ENCODE measurements around the gene NHLRC3.

NHLRC3 gene

GRCh38 chr13:39013462-39013861 is 24.8 kb upstream of the NHLRC3 start:
- no peak overlapping the region for H3K4me3 ChIP-seq (replicated peaks in 1 of 2; ENCODE audit: low read depth in 2 of 2, low read length in 2 of 2)
- TF ChIP-seq, protein P1, sequence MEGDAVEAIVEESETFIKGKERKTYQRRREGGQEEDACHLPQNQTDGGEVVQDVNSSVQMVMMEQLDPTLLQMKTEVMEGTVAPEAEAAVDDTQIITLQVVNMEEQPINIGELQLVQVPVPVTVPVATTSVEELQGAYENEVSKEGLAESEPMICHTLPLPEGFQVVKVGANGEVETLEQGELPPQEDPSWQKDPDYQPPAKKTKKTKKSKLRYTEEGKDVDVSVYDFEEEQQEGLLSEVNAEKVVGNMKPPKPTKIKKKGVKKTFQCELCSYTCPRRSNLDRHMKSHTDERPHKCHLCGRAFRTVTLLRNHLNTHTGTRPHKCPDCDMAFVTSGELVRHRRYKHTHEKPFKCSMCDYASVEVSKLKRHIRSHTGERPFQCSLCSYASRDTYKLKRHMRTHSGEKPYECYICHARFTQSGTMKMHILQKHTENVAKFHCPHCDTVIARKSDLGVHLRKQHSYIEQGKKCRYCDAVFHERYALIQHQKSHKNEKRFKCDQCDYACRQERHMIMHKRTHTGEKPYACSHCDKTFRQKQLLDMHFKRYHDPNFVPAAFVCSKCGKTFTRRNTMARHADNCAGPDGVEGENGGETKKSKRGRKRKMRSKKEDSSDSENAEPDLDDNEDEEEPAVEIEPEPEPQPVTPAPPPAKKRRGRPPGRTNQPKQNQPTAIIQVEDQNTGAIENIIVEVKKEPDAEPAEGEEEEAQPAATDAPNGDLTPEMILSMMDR (IDR thresholded peaks at IDR 0.05; ENCODE audit: low read depth, low read length), result no peak

GRCh38 chr13:39016087-39016486 is 22.2 kb upstream of the NHLRC3 start:
- TF ChIP-seq, protein P1 (IDR thresholded peaks at IDR 0.05; ENCODE audit: low read depth, low read length), result no peak
- H3K4me3 ChIP-seq (replicated peaks in 1 of 2; ENCODE audit: low read depth in 2 of 2, low read length in 2 of 2), result no peak overlapping the region
- DNase-seq (ENCODE audit: low read depth in 2 of 2), result no peak

More at GRCh38 chr13:39013462-39013861, 24.8 kb upstream of the NHLRC3 start:
- DNase-seq (ENCODE audit: low read depth in 2 of 2), result no peak

DNA sequence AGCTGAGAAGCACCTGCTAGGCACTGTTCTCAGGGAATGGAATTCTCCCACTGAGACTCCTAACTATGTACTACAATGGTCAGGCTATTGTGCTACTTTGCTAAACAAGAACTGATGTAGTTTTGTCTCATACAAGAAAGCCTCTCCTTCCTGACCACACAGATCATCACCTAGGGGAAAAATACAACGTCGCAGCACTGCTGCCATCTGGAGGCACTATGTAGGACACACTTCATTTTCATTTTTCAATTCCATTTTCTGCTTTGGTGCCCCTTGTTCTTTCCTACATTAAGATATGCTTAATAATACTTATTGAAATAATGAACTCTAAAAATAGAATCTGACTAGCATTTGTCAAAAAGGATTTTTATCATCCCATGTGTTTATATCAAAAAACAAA is 21.5 kb upstream of the NHLRC3 start:
- no peak overlapping the region for H3K4me3 ChIP-seq (replicated peaks in 1 of 2; ENCODE audit: low read depth in 2 of 2, low read length in 2 of 2)
- TF ChIP-seq, protein P1 (IDR thresholded peaks at IDR 0.05; ENCODE audit: low read depth, low read length), result peak; percentile 46
- peak; percentile 41 to 45 for DNase-seq (ENCODE audit: low read depth in 2 of 2)

DNA sequence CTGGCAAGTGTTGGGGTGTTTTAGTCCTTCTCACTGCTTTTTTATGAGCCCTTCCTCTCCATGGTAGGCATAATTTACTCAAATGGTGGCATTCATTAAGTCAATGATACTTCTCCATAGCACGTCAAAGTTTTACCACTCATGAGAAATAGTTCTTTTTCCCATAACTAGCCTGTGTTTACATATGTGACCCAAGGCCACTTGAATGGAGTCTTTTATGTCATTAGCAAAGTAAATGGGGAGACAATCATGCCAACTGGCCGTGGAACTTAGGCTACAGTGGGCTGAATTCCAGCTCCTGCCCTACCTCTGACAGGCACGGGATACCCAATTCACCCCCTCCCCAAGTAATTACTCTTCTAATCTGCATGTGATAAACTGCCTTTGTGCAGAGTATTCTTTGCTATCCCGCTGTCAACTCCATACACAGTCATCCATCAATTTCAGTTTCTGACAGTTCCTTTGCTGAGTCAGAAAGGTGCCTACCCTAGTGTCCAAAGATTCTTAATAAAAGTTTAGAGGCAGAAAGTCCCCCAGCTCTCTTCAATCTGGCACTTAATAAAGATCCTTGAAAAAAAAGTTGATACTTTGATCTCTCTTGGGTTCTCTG is 17.3 kb upstream of the NHLRC3 start:
- H3K4me3 ChIP-seq (replicated peaks in 1 of 2; ENCODE audit: low read depth in 2 of 2, low read length in 2 of 2), result no peak overlapping the region
- TF ChIP-seq, protein P1 (IDR thresholded peaks at IDR 0.05; ENCODE audit: low read depth, low read length), result no peak
- no peak for DNase-seq (ENCODE audit: low read depth in 2 of 2)

- DNase-seq (ENCODE audit: low read depth in 2 of 2), result peak in 1 of 2 donors; percentile 79
Measured at GRCh38 chr13:39023316-39023715, 14.9 kb upstream of the NHLRC3 start.

GRCh38 chr13:39023761-39024160 is 14.5 kb upstream of the NHLRC3 start:
- peak in 1 of 2 donors; percentile 42 for DNase-seq (ENCODE audit: low read depth in 2 of 2)
- TF ChIP-seq, protein P1 (IDR thresholded peaks at IDR 0.05; ENCODE audit: low read depth, low read length), result no peak
- no peak overlapping the region for H3K4me3 ChIP-seq (replicated peaks in 1 of 2; ENCODE audit: low read depth in 2 of 2, low read length in 2 of 2)

More at GRCh38 chr13:39023316-39023715, 14.9 kb upstream of the NHLRC3 start:
- no peak overlapping the region for H3K4me3 ChIP-seq (replicated peaks in 1 of 2; ENCODE audit: low read depth in 2 of 2, low read length in 2 of 2)
- TF ChIP-seq, protein P1 (IDR thresholded peaks at IDR 0.05; ENCODE audit: low read depth, low read length), result no peak

DNA sequence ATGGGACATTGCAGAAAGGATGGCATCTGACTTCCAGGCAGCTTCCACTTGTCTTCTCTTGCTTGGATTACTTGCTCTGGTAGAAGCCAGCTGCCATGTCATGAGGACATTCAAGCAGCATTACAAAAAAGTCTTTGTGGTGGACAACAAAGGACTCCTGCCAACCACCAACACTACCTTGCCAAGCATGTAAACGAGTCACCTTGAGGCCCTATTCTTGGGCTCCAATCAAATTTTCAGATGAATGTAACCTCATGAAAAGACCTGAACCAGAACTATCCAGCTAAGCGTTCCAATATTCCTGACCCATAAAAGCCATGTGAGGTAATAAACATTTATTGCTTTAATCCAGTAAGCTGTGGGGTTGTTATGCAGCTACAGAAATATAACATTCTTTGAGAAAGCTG is 12.8 kb upstream of the NHLRC3 start:
- H3K4me3 ChIP-seq (replicated peaks in 1 of 2; ENCODE audit: low read depth in 2 of 2, low read length in 2 of 2), result no peak overlapping the region
- no peak for DNase-seq (ENCODE audit: low read depth in 2 of 2)

More for the DNA sequence above, 12.8 kb upstream of the NHLRC3 start:
- TF ChIP-seq, protein P1 (IDR thresholded peaks at IDR 0.05; ENCODE audit: low read depth, low read length), result no peak

Data from cardiac fibroblast (primary cell).